A549 (cell line): ENCODE results near the gene HOXA13. TPM values are rescaled to one million over a fixed set of nuclear protein-coding genes. Genes with fewer than 3 reads are reported as not detected.

Experiments used
- ATAC-seq, 2 experiments: fragments of 200-7000 bp in 1 of 2; fragments of >200 bp in 1 of 2; cut with Nextera tagmentation in 1 of 2; cut with Tn5 transposase in 1 of 2; 3 replicates each; pipeline versions ENCODE4 v1.8.0 to v1.9.1; 2018 to 2020; ENCODE audit warnings: mild to moderate bottlenecking in 1 of 2, moderate library complexity in 1 of 2
- CTCF ChIA-PET: fragments of 300-600 bp; sonication (Branson Sonifier 250); formaldehyde crosslinking; extraction: SDS; loops from one replicate; lab custom pipeline; 2021; ENCODE audit warnings: antibody characterized with exemption, inconsistent platforms; lab: Yijun Ruan, JAX
- POLR2A ChIA-PET: fragments of 350-600 bp; formaldehyde crosslinking; extraction: SDS; loops from one replicate; lab custom pipeline; 2021; ENCODE audit warnings: antibody characterized with exemption, inconsistent platforms; lab: Yijun Ruan, JAX
- DNase-seq, 2 experiments: peaks; one replicate each; pipeline versions ENCODE4 v3.0.0 to v3.0.0-alpha.2; 2011 to 2016; ENCODE audit warnings: low read depth in 1 of 2, low spot score in 1 of 2
- FAIRE-seq: peaks from 2 replicates; lab custom pipeline; 2011; peaks lifted over from hg19 to GRCh38; lab: Jason Lieb, UNC
- H3K27ac ChIP-seq, 2 experiments: fragments of >200 bp; sonication (Bioruptor Twin); formaldehyde crosslinking; 3 replicates each; pipeline ENCODE4 v1.5.1; 2016 to 2017
- H3K4me1 ChIP-seq: fragments of >200 bp; sonication (Bioruptor Twin); formaldehyde crosslinking; 3 replicates; pipeline ENCODE4 v1.6.1; 2016
- H3K4me2 ChIP-seq: fragments of >200 bp; sonication (Bioruptor Twin); formaldehyde crosslinking; 3 replicates; pipeline ENCODE4 v1.6.1; 2016
- H3K4me3 ChIP-seq: fragments of >200 bp; sonication (Bioruptor Twin); formaldehyde crosslinking; 3 replicates; pipeline ENCODE4 v1.5.1; 2016
- H3K9me3 ChIP-seq: fragments of >200 bp; sonication (Bioruptor Twin); formaldehyde crosslinking; 3 replicates; pipeline ENCODE4 v1.6.1; 2016
- ATOH8 ChIP-seq: fragments of 250-450 bp; sonication (Bioruptor Pico); IDR thresholded peaks from 2 replicates; pipeline ENCODE4 v1.5.0; 2020; ENCODE audit warnings: low read depth, mild to moderate bottlenecking, moderate library complexity
- CBX2 ChIP-seq: fragments of 200-600 bp; sonication (generic); IDR thresholded peaks from 2 replicates; pipeline ENCODE4 v1.6.1; 2016; ENCODE audit warnings: low read depth, mild to moderate bottlenecking, borderline replicate concordance
- CBX8 ChIP-seq: fragments of 200-600 bp; sonication (generic); IDR thresholded peaks from 2 replicates; pipeline ENCODE4 v1.6.1; 2016
- CHD2 ChIP-seq: fragments of 150-350 bp; IDR thresholded peaks from 2 replicates; pipeline ENCODE4 v1.6.1; 2014; ENCODE audit warnings: low read length; ENCODE audit not compliant: partially characterized antibody
- E2F6 ChIP-seq: IDR thresholded peaks from 2 replicates; pipeline ENCODE4 v1.6.1; 2012; ENCODE audit warnings: low read depth, borderline replicate concordance
- EHMT2 ChIP-seq: fragments of 200-600 bp; sonication (generic); IDR thresholded peaks from 2 replicates; pipeline ENCODE4 v1.6.1; 2016; ENCODE audit warnings: antibody characterized with exemption, low read depth, mild to moderate bottlenecking, moderate library complexity
- ESRRA ChIP-seq: fragments of 150-350 bp; IDR thresholded peaks from 2 replicates; pipeline ENCODE4 v1.6.1; 2014; ENCODE audit warnings: mild to moderate bottlenecking, low read length, borderline replicate concordance
- HMGXB4 ChIP-seq: fragments of 250-450 bp; sonication (Bioruptor Pico); IDR thresholded peaks from 2 replicates; pipeline ENCODE4 v1.5.0; 2021; ENCODE audit warnings: mild to moderate bottlenecking, moderate library complexity, borderline replicate concordance
- HOXA7 ChIP-seq: fragments of 250-450 bp; sonication (Bioruptor Pico); IDR thresholded peaks from 2 replicates; pipeline ENCODE4 v1.5.0; 2020; ENCODE audit warnings: mild to moderate bottlenecking, moderate library complexity
- HOXB13 ChIP-seq: fragments of 250-450 bp; sonication (Bioruptor Pico); IDR thresholded peaks from 2 replicates; pipeline ENCODE4 v1.5.0; 2020; ENCODE audit warnings: low read depth, mild to moderate bottlenecking, moderate library complexity
- HOXB5 ChIP-seq: fragments of 250-450 bp; sonication (Bioruptor Pico); IDR thresholded peaks from 2 replicates; pipeline ENCODE4 v1.5.0; 2020; ENCODE audit warnings: mild to moderate bottlenecking, moderate library complexity
- JUN ChIP-seq, 2 experiments: fragments of >200 bp; sonication (Bioruptor Twin); formaldehyde crosslinking; IDR thresholded peaks; 2 replicates in 1 of 2; 3 replicates in 1 of 2; pipeline ENCODE4 v1.6.1; 2016 to 2017
- JUNB ChIP-seq: fragments of >200 bp; sonication (Bioruptor Twin); formaldehyde crosslinking; IDR thresholded peaks from 2 replicates; pipeline ENCODE4 v1.6.1; 2016
- MAX ChIP-seq: IDR thresholded peaks from 2 replicates; pipeline ENCODE4 v1.6.1; 2012
- MYC ChIP-seq: IDR thresholded peaks from 2 replicates; pipeline ENCODE4 v1.6.1; 2012; ENCODE audit warnings: mild to moderate bottlenecking, inconsistent platforms, low read length, improper control_type of control experiment, borderline replicate concordance
- POLR2A ChIP-seq: IDR thresholded peaks from 2 replicates; pipeline ENCODE4 v1.6.1; 2012; ENCODE audit warnings: mild to moderate bottlenecking, low read length
- POLR2AphosphoS2 ChIP-seq: conservative IDR thresholded peaks from 2 replicates; pipeline ENCODE4 v1.6.1; 2012; ENCODE audit warnings: low read length, improper control_type of control experiment, inconsistent platforms
- RCOR1 ChIP-seq: fragments of 150-350 bp; IDR thresholded peaks from 2 replicates; pipeline ENCODE4 v1.6.1; 2014; ENCODE audit warnings: antibody characterized with exemption, low read length, low read depth
- RFX5 ChIP-seq: fragments of 450-650 bp; IDR thresholded peaks from 2 replicates; pipeline ENCODE4 v1.7.1; 2014; ENCODE audit warnings: antibody characterized with exemption, mild to moderate bottlenecking, moderate library complexity
- ZFP36 ChIP-seq: fragments of 450-650 bp; IDR thresholded peaks from 2 replicates; pipeline ENCODE4 v1.6.1; 2014; ENCODE audit warnings: borderline replicate concordance; ENCODE audit not compliant: partially characterized antibody
- ZSCAN20 ChIP-seq: fragments of 250-450 bp; sonication (Bioruptor Pico); IDR thresholded peaks from 2 replicates; pipeline ENCODE4 v1.8.0; 2022; ENCODE audit warnings: mild to moderate bottlenecking, moderate library complexity
- WGBS: methylation state at CpG from one replicate; pipeline ENCODE4 v1.1.6; 2017; ENCODE audit errors: missing lambda C conversion rate; 5-methylcytosine and 5-hydroxymethylcytosine counted together
- polyA plus RNA-seq, 4 experiments: library from polyadenylated mRNA; depleted of rRNA in 3 of 4; stranded (reverse); fragments of >200 nt; fragmentation: RNase III in 1 of 4; extraction: RNeasy Plus Mini Kit Qiagen cat#74134 plus additional on column Dnase treatment in 1 of 4; gene quantifications; 2 replicates in 3 of 4; 3 replicates in 1 of 4; pipeline ENCODE4 v1.2.3, GENCODE V29; 2011 to 2017

Gene HOXA13
- polyA plus RNA-seq, 2 of the 4 experiments (the other 2 are of a cell fraction) = 2.2 to 2.7 TPM

- Histone ChIP-seq H3K27ac (no peak overlapping the region), H3K9me3 (no peaks in the 10 kb centered on the region), H3K4me3 (no peak overlapping the region), H3K4me1 (peaks cover 3% of the 10 kb centered on the region; the same call in 1 of the 3 replicates), H3K4me2 (no peak overlapping the region)
- POLR2A ChIA-PET = no interaction called here
- CTCF ChIA-PET = interaction anchor here (0.8 to 2.9 kb wide), 3 partner anchors 7 to 39 kb away, joined by 3 to 10 read pairs (median 4); partner anchors contain the start of gene HOXA13
- DNase-seq (no peak), ATAC-seq (no peak), FAIRE-seq (no peak)
- no peak for TF ChIP-seq ZSCAN20
Measured at GRCh38 chr7:27217951-27218350, 18.1 kb upstream of the HOXA13 start.

- FAIRE-seq = no peak
- WGBS = 44% methylated on average over 2 of the region's 2 CpGs
- DNase-seq = no peak
- no peak overlapping the region for H3K4me2 ChIP-seq
- ChIA-PET POLR2A (no interaction called here), CTCF (interaction anchor here (0.8 to 1.8 kb wide), 3 partner anchors 11 to 559 kb away, joined by 3 to 6 read pairs (median 3); no protein-coding TSS in a partner anchor)
- H3K4me1 ChIP-seq = peaks cover 8% of the 10 kb centered on the region; the same call in 2 of the 3 replicates
- no peak for ATAC-seq
- no peaks in the 10 kb centered on the region for H3K9me3 ChIP-seq
- H3K27ac ChIP-seq = no peak overlapping the region
- TF ChIP-seq E2F6 (no peak), JUN (IDR thresholded peaks at IDR 0.05) (no peak), ZSCAN20 (no peak), CBX8 (no peak), EHMT2 (no peak), JUNB (no peak), CHD2 (no peak), ZFP36 (no peak), CBX2 (no peak), MAX (no peak), HOXB13 (no peak), MYC (no peak), POLR2AphosphoS2 (no peak), POLR2A (no peak), HMGXB4 (no peak)
- H3K4me3 ChIP-seq = no peak overlapping the region
Measured at GRCh38 chr7:27215356-27215755, 15.5 kb upstream of the HOXA13 start.

- TF ChIP-seq JUN (IDR thresholded peaks at IDR 0.05) = no peak
- TF ChIP-seq ATOH8 (CRISPR knock-in tag) = no peak
- TF ChIP-seq ESRRA = no peak
- no peak for TF ChIP-seq RFX5
- TF ChIP-seq HOXA7 (CRISPR knock-in tag) = no peak
- TF ChIP-seq HOXB5 (CRISPR knock-in tag) = no peak
- TF ChIP-seq RCOR1 = no peak
- CTCF ChIA-PET = interaction anchor here (0.9 kb wide), 1 partner anchor 360 kb away, joined by 3 read pairs; no protein-coding TSS in a partner anchor
Measured at GRCh38 chr7:27214239-27214950, 14.5 kb upstream of the HOXA13 start.

More at GRCh38 chr7:27214239-27214950, 14.5 kb upstream of the HOXA13 start:
- 42% methylated on average over 8 of the region's 8 CpGs for WGBS
- H3K27ac ChIP-seq = peak overlapping the region in 1 of 2 experiments; percentile 45; a peak in 2 of 6 replicates
- ATAC-seq (no peak), FAIRE-seq (no peak), DNase-seq (no peak)
- H3K9me3 ChIP-seq = no peaks in the 10 kb centered on the region
- no peak overlapping the region for H3K4me3 ChIP-seq
- H3K4me2 ChIP-seq = no peak overlapping the region
- POLR2A ChIA-PET = no interaction called here
- H3K4me1 ChIP-seq = peaks cover 12% of the 10 kb centered on the region; the same call in 2 of the 3 replicates
